Adrenal gland (tissue), 12 donors: Measurements from ENCODE around the gene MTNR1A. TPM values are rescaled to one million over a fixed set of nuclear protein-coding genes. Genes with fewer than 3 reads are reported as not detected.

ENCODE experiments used
- DNase-seq, 7 donors: peaks; one replicate each; pipeline ENCODE4 v3.0.0-alpha.2; 2019 to 2020
- H3K27ac ChIP-seq, 5 donors: fragments of 200-600 bp; sonication (generic) in 4 of 5; 1 replicate in 3 of 5; 2 replicates in 2 of 5; pipeline versions ENCODE4 v1.5.1 to v1.8.0; 2016 to 2020; ENCODE audit warnings: mild to moderate bottlenecking in 1 of 5
- H3K27me3 ChIP-seq: fragments of 200-600 bp; 2 replicates; pipeline ENCODE4 v1.8.0; 2021
- H3K36me3 ChIP-seq, 2 donors: fragments of 200-600 bp; replicated peaks in 1 of 2; 1 replicate in 1 of 2; 2 replicates in 1 of 2; pipeline versions ENCODE4 v1.5.1 to v1.8.0; 2018 to 2022
- H3K4me1 ChIP-seq, 2 donors: fragments of 200-600 bp; replicated peaks in 1 of 2; 1 replicate in 1 of 2; 2 replicates in 1 of 2; pipeline versions ENCODE4 v1.5.1 to v1.8.0; 2018 to 2021
- H3K4me3 ChIP-seq, 4 donors: fragments of 200-600 bp; sonication (generic) in 3 of 4; one replicate each; pipeline ENCODE4 v1.5.1; 2016 to 2018
- H3K9me3 ChIP-seq, 3 donors: fragments of 200-600 bp; sonication (generic) in 1 of 3; replicated peaks in 1 of 3; 1 replicate in 2 of 3; 2 replicates in 1 of 3; pipeline versions ENCODE4 v1.5.1 to v1.8.0; 2016 to 2021
- CTCF ChIP-seq, 6 experiments: fragments of 450-650 bp in 4 of 6; fragments of 200-600 bp in 2 of 6; sonication (generic) in 1 of 6; IDR thresholded peaks; 1 replicate in 5 of 6; 2 replicates in 1 of 6; pipeline versions ENCODE4 v1.5.1 to v1.8.0; 2016 to 2021; ENCODE audit warnings: antibody characterized with exemption in 6 of 6, mild to moderate bottlenecking in 2 of 6, moderate library complexity in 1 of 6
- POLR2A ChIP-seq, 2 donors: fragments of 450-650 bp; IDR thresholded peaks; one replicate each; pipeline ENCODE4 v1.6.1; 2017; ENCODE audit warnings: antibody characterized with exemption in 2 of 2, mild to moderate bottlenecking in 2 of 2, moderate library complexity in 1 of 2
- WGBS, 4 donors: extraction: QIAGEN DNeasy Blood & Tissue Kit in 2 of 4; methylation state at CpG; one replicate each; pipeline versions ENCODE4 v1.1.5 to v1.1.7; 2013 to 2017; 5-methylcytosine and 5-hydroxymethylcytosine counted together
- intact Hi-C, 2 donors: fragments of 100-400 bp; cut with DNase I; formaldehyde crosslinking; loops; one replicate each; pipeline versions ENCODE4 v1.14.1 to v1.15.0; 2022 to 2023
- polyA plus RNA-seq, 3 donors: library from polyadenylated mRNA; stranded (reverse); fragments of 200-250 nt in 2 of 3; fragments of 350-450 nt in 1 of 3; fragmentation: Illumina TruSeq in 1 of 3; extraction: RNeasy Lipid Tissue Mini Kit (QIAGEN cat#74804) in 1 of 3; gene quantifications; one replicate each; pipeline ENCODE4 v1.2.3, GENCODE V29; 2013 to 2014
- total RNA-seq, 9 donors: library from RNA; depleted of rRNA in 4 of 9; stranded (reverse); fragments of >200 nt in 4 of 9; fragments of 120-200 nt in 1 of 9; fragmentation: NEBNext Ultra II Directional in 1 of 9; extraction: Animal tissue kit (Norgen Biotek cat#: 25700) in 1 of 9; gene quantifications; one replicate each; pipeline versions ENCODE4 v1.1.0 to v1.2.4, GENCODE V29; 2013 to 2023
- donor health status: healthy with polysubstance abuse.
- donor health status: Bipolar disorder and iron deficiency.
- donor health status: DM: yes; HTN: yes; CAD: no.
- donor health status: DM: no; HTN: no; CAD: no.
- donor health status: DM: no; HTN: no; CAD: no.
- donor health status: DM: yes; HTN: yes; CAD: no.

The MTNR1A gene
- total and polyA plus RNA-seq, 12 donors, result not detected

GRCh38 chr4:186497043-186497442 lies 58.3 kb downstream of the MTNR1A start:
- TF ChIP-seq CTCF (IDR thresholded peaks at IDR 0.05) (no peak), POLR2A (IDR thresholded peaks at IDR 0.05) (no peak)
- Histone ChIP-seq H3K4me1 (no peaks in the 10 kb centered on the region), H3K27me3 (no peaks in the 10 kb centered on the region), H3K36me3 (no peaks in the 10 kb centered on the region), H3K9me3 (no peaks in the 10 kb centered on the region), H3K4me3 (no peak overlapping the region), H3K27ac (no peak overlapping the region)
- no peak for DNase-seq
- 75 to 84% (median 79%) methylated on average over 8 of the region's 8 CpGs for WGBS, 4 donors
- intact Hi-C loops, result no loop called here

GRCh38 chr4:186494496-186494895 lies 60.9 kb downstream of the MTNR1A start:
- Histone ChIP-seq H3K4me3 (no peak overlapping the region), H3K36me3 (no peaks in the 10 kb centered on the region), H3K4me1 (no peaks in the 10 kb centered on the region), H3K27me3 (no peaks in the 10 kb centered on the region), H3K27ac (no peak overlapping the region), H3K9me3 (no peaks in the 10 kb centered on the region)
- 76 to 100% (median 84%) methylated on average over 1 of the region's 1 CpG for WGBS, 4 donors
- no peak for TF ChIP-seq CTCF (IDR thresholded peaks at IDR 0.05)
- no peak for TF ChIP-seq POLR2A (IDR thresholded peaks at IDR 0.05)
- DNase-seq, result no peak
- intact Hi-C loops, result no loop called here

GRCh38 chr4:186487726-186488125 lies 67.6 kb downstream of the MTNR1A start:
- no peaks in the 10 kb centered on the region for H3K36me3 ChIP-seq
- TF ChIP-seq POLR2A (IDR thresholded peaks at IDR 0.05), result no peak
- TF ChIP-seq CTCF (IDR thresholded peaks at IDR 0.05), result no peak
- WGBS, 4 donors, result 50 to 67% (median 57%) methylated on average over 8 to 9 of the region's 9 CpGs
- intact Hi-C loops, result no loop called here
- H3K4me3 ChIP-seq, result no peak overlapping the region
- no peak for DNase-seq
- no peak overlapping the region for H3K27ac ChIP-seq
- no peaks in the 10 kb centered on the region for H3K27me3 ChIP-seq
- no peaks in the 10 kb centered on the region for H3K9me3 ChIP-seq
- no peaks in the 10 kb centered on the region for H3K4me1 ChIP-seq

GRCh38 chr4:186486172-186486571 lies 69.2 kb downstream of the MTNR1A start:
- Histone ChIP-seq H3K4me3 (no peak overlapping the region), H3K27me3 (no peaks in the 10 kb centered on the region), H3K9me3 (no peaks in the 10 kb centered on the region), H3K4me1 (no peaks in the 10 kb centered on the region), H3K27ac (no peak overlapping the region), H3K36me3 (no peaks in the 10 kb centered on the region)
- TF ChIP-seq POLR2A (IDR thresholded peaks at IDR 0.05), result no peak
- TF ChIP-seq CTCF (IDR thresholded peaks at IDR 0.05), result no peak
- intact Hi-C loops, result no loop called here
- 35 to 55% (median 46%) methylated on average over 10 to 11 of the region's 11 CpGs for WGBS, 4 donors
- DNase-seq, result no peak
